GM08714 (cell line): Measurements from ENCODE around the gene ZBTB7C.

Experiments
- H3K4me3 ChIP-seq: fragments of 200-500 bp; sonication (Bioruptor generic); 2 replicates; pipeline ENCODE4 v1.5.1; 2014; ENCODE audit warnings: mild to moderate bottlenecking, low read length, inconsistent platforms
- ZNF274 ChIP-seq: IDR thresholded peaks from 2 replicates; pipeline ENCODE4 v1.6.1; 2012; ENCODE audit warnings: mild to moderate bottlenecking, low read depth, low read length

The ZBTB7C gene

GRCh38 chr18:48030616-48031480 lies 378.3 kb downstream of the ZBTB7C start:
- H3K4me3 ChIP-seq, result no peak overlapping the region
- TF ChIP-seq ZNF274, result no peak

- no peak for TF ChIP-seq ZNF274
- no peak overlapping the region for H3K4me3 ChIP-seq
These were observed 379.7 kb downstream of the ZBTB7C start for GRCh38 chr18:48029296-48029986.

- H3K4me3 ChIP-seq, result no peak overlapping the region
- no peak for TF ChIP-seq ZNF274
These were observed 380.5 kb downstream of the ZBTB7C start for GRCh38 chr18:48028696-48029095.

- TF ChIP-seq ZNF274, result no peak
- no peak overlapping the region for H3K4me3 ChIP-seq
These were observed 381.1 kb downstream of the ZBTB7C start for GRCh38 chr18:48028081-48028480.

GRCh38 chr18:48027401-48027963 lies 381.7 kb downstream of the ZBTB7C start:
- TF ChIP-seq ZNF274, result no peak
- H3K4me3 ChIP-seq, result no peak overlapping the region

GRCh38 chr18:48026216-48026615 lies 383.0 kb downstream of the ZBTB7C start:
- no peak for TF ChIP-seq ZNF274
- no peak overlapping the region for H3K4me3 ChIP-seq

GRCh38 chr18:48024881-48025660 lies 384.1 kb downstream of the ZBTB7C start:
- TF ChIP-seq ZNF274, result no peak
- no peak overlapping the region for H3K4me3 ChIP-seq

- no peak overlapping the region for H3K4me3 ChIP-seq
- no peak for TF ChIP-seq ZNF274
These were observed 385.1 kb downstream of the ZBTB7C start for GRCh38 chr18:48024009-48024512.

GRCh38 chr18:48023334-48024008 lies 385.7 kb downstream of the ZBTB7C start:
- TF ChIP-seq ZNF274, result no peak
- H3K4me3 ChIP-seq, result no peak overlapping the region

- no peak overlapping the region for H3K4me3 ChIP-seq
- TF ChIP-seq ZNF274, result no peak
These were observed 386.5 kb downstream of the ZBTB7C start for GRCh38 chr18:48022531-48023329.

- no peak for TF ChIP-seq ZNF274
- H3K4me3 ChIP-seq, result no peak overlapping the region
These were observed 387.2 kb downstream of the ZBTB7C start for GRCh38 chr18:48022021-48022420.

- no peak overlapping the region for H3K4me3 ChIP-seq
- TF ChIP-seq ZNF274, result no peak
These were observed 387.8 kb downstream of the ZBTB7C start for GRCh38 chr18:48021273-48021914.
